Activated gamma-delta T cell treated with anti-CD3 and anti-CD28 coated beads, Interleukin-2, amount 50 U/mL, for 16 hours (primary cell): ENCODE measurements around the gene SRSF10.
"Not testable (repeated sequence)": the region's sequence is repeated elsewhere in the genome, so short reads cannot be mapped to it uniquely, and the experiment has no call there.

Source experiments
- DNase-seq: peaks from one replicate; pipeline ENCODE4 v3.0.0-alpha.2; 2020; ENCODE audit warnings: low read depth

SRSF10 gene

DNA sequence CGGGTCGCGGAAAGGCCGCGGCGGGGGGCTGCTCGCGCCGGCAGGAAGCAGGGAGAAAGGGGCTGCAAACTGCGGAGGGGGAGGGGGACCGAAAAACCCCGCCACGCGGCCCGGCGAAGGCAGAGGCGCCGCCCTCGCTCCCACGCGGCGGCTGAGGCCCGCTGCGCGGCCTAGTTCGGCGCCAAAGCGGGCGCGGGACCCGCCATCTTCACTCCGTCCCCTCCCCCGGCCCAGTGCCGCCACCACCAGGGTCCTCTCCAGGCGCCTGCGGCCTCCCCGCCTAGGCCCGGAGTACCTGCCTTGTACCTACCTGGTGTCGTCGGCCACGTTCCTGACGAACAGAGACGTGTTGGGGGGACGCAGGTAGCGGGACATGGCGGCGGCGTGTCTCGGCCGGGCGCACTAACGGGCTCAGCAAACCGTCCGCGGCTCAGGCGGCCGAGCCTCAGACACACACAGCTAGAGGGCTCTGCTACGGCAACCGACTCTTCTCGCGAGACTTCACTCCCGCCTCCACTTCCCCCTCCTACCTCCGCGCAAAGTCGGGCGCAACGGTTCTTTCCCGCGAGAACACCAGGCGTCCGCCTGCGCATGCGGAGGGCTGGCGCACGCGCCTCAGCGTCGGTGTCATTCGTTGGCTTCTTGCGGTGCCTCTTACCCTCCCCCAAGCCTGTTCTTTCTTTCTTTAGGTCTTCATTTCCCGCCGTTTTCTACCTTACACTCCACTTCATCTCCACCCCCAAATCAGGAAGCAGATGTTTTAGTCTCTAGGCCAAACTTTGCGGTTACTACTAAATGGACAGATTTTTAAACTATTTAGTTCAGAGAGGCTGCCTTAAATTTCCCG, at the start of gene SRSF10:
Gene SRSF10, minus strand, starts transcription at position 447 of the 847 bp plus-strand sequence. Its CDS starts 72 bp downstream, at position 375.
- peak; percentile 97 for DNase-seq

DNA sequence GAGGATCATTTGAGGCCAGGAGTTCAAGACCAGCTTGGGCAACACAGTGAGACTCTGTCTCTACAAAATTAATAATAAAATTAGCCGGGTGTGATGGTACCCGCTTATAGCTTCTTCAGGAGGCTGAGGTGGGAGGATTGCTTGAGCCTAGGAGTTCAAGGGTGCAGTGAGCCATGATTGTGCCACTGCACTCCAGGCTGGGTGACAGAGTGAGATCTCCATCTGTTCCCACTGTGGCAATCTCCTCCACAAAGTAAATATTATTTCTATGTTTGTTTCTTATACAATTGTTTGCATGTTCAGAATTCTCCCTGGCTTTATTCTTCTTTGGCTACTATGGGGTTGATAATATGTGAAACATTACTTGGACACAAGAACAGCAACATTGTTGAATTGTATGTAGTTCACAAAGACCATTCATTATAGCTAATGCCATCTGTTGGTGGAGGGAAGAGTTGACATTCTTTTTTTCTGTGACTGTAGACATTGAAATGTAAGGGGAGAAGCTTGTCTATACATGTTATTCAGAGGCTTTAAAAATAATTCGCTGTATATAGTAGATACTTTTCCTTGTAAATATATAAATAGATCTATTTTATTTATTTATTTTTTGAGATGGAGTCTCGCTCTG, 47.8 kb upstream of the SRSF10 start:
- no peak for DNase-seq

DNA sequence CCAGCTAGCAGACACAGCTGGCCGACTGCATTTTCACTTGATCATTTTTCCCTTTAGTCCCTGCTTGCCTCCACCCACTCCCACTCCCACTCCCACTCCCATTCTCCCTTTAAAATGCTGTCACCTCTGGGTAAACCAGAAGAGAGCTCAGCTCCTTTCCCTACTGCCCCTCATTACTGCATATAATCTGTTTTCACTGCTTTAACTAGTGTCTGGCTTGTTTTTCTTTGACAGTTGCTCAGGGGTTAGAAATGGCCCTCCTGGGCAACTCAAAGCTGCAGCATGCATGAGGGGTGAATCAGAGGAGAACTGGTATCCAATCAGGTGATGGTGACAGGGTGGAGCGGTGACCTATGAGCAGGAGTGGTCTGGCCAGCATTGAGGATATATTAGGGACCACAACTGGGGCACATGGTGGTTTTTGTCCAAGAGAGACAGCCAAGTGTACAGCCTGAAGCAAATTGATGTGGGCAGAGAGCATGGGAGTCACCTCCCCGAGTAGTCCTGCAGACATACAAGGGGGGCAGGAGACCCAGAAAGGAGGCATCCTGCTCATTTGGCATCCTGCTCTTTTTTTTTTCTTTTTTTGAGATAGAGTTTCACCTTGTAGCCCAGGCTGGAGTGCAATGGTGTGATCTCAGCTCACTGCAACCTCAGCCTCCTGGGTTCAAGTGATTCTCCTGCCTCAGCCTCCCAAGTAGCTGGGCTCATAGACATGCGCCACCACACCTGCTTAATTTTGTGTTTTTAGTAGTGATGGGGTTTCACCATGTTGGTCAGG, 42.6 kb upstream of the SRSF10 start:
- no peak for DNase-seq

DNA sequence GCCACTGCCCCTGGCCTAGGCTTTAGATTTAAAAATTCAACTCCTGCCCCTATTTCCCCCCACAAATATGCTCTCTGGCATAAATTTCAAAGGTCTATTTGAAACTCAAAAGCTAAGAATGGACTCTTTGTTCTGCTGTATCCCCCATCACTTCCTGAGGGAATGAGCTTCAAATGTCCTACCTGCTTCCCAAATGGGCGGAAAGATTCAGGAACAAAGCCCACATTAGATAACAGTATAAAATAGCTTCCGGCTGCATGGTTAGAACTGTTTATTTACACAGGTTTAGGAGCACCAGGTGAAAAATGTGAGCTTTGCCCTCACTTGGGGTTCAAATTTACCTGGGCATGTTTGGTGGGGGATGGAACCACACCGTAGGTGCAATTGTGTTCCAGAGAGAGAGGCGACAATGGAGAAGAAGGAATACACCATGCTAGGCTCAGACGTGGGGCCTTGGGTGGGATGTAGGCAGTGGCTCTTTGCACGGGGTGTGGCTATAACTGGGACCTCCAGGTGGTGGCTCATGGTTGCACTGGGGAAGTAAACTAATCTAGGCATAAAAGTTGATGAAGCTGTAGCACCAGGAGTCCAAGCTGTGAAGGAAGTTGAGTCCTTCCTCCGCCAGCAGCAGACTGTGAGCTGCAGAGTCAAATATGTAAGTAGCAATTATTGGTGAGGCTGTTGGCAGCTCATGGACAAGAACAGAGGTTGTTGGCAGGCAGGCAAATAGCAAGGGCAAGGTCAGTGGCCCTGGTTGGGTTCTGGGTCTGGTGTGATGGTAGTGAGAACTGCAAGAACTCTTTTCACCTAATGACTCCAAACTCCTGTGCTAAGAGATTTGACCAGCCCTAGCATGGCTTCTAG, 41.5 kb upstream of the SRSF10 start:
- DNase-seq, result no peak

DNA sequence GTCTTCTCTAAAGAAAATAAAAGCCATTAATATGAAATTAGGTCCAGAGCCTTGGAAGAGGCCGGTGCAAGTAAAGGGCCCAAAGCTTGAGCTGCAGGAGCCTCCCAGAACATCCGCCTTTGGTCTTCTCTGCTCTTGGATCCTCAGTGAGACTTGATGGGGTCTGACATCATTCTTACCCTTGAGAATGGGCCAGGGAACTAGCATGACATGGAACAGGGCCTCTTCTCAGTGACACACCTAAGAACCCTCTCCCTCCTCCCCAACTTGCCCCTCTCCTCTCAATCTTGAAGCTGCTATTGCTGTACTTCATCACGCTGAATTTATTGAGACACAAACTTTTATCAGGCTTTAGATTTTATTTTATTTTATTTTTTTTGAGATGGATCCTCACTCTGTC, 40.3 kb upstream of the SRSF10 start:
- DNase-seq, result no peak

DNA sequence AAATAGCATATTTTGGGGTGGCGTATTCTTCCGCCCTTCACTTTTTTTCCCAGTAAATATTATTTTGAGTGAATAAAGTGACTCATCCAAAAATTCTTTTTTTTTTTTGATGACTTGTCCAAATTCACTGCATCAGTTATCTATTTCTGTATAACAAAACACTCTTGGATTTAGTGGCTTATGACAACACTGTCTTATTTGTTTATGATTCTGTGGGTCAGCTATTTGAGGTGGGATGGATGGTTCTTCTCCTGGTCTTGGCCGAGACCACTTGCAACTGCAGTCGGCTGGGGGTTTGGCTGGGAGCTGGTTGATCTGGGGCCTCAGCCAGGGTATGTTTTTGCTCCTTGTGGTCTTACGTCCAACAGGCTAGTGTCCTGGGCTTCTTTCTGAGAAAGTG, 39.9 kb upstream of the SRSF10 start:
- DNase-seq, result no peak

DNA sequence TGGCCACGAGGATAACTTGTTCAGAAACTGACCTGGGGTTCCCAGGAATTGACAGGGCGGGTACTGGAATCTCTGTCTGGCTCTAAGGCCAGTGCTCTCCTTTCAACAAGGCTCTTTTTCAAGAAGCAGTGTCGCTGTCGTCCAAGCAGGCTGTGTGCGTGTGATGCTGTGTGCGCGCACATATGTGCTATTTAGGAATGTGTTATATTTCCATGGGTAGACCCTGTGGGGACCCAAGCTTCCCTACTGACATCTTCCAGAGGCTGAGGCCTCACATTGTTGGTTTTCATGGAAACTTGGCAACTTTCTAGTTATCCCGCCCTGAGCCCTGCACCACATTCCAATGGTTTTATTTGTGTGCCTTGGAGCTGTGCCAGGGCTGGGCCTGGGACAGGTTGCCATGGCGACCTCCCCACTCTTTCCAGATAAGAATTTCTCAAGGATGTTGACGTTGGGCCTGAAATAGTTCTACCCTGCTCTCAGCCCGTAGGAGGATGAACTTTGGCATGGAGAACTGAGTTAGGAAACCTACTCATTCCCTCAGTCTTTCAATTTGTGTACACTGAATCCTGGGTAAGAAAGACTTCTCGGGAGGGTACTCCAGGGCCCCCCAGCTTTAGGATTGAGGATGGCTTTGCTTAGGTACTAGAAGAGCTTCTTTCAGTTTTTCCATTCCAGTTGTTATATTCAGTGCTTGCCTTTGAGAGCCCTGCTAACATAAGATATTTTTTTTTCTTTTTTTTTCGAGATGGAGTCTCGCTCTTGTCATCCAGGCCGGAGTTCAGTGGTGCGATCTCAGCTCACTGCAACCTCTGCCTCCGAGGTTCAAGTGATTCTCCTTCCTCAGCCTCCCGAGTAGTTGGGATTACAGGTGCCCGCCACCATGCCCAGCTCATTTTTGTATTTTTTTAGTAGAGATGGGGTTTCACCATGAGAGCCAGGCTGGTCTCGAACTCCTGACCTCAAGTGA, 38.8 kb upstream of the SRSF10 start:
- DNase-seq, result no peak

DNA sequence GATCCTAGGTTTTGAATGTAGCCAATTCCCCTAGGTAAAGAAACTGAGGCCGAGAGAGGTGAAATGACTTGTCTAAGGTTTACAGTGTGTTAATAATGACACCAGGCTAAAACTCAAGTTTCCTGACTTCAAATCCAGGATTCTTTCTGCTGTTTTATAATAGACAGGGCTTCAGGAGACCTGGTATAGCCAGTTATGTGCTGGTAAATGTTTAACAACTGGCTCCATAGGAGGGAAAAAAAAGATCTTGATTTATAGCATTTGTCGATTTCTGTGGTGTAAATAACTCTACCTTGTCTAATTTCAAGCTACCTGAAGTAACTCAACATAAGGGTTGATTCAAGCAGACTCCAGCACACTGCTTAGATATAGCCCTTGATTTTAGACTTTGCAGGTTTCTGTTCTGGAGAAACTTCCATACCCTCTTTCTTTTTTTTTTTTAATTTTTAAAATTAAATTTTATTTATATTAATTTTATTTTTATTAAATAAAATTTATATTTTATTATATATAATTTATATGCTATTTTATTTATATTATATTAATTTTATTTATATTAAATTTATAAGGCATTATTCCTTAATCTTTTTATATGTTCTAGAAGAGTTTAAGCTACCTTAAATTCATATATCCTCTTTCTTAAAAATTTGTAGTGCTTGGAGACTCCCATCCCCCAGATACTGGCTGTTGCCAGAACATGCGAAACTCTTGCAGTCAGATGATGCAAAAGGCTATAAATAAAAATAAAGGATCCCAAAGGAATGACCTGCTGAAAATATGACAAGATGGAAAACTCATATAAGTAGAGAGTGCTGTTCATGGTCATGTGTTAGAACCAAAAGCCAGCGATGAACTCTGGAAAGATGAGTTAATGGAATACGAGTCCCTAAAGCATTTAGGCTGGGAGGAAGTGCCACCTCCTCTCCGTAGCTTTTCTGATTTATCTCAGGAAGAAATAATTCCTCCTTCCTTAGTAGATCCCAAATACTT, 35.4 kb upstream of the SRSF10 start:
- no peak for DNase-seq

DNA sequence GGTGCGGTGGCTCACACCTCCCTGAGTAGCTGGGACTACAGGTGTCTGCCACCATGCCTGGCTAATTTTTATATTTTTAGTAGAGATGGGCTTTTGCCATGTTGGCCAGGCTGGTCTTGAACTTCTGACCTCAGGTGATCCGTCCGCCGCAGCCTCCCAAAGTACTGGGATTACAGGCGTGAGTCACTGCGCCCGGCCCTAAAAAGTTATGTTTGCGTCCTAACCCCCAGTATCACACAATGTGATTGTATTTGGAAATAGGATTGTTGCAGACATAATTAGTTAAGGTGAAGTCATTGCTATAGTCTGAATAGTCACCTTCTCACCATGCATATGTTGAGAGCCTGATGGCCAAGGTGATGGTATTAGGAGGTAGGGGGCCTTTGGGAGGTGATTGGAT, 32.8 kb upstream of the SRSF10 start:
- DNase-seq, result not testable (repeated sequence)

DNA sequence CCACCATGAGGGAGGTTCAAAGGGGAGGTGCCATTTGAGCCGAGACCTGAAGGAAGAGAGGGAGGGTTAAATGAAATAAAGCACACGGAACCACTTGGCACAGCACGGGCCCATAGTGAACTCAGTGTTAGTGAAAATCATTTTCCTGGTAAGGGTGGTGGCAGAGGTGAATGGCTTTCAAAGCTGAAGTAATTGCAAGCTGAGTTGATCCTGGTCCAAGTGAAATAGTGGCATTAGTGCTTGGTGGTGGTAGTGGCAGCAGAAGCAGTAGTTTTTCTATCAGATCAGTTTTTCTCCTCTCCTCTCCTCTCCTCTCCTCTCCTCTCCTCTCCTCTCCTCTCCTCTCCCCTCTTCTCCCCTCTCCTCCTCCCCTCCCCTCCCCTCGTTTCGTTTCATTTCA, 30.5 kb upstream of the SRSF10 start:
- no peak for DNase-seq

DNA sequence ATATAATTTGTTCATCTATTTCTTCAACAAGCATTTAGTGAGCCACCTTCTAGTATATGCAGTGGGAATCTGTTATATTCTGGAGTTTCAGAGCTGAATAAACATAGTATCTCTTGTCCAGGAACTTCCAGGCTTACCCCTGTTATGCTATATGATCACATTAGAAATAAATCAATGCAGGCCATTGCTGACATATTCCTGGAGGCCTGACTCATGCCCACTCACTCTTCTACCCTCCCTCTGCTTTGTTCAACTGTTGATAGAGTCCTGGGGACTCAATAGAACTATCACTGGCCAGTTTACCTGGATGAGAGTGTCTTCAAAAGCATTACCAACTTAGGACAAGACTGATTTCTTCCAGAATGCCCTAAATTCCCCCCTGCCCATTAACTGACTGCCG, 29.3 kb upstream of the SRSF10 start:
- no peak for DNase-seq

DNA sequence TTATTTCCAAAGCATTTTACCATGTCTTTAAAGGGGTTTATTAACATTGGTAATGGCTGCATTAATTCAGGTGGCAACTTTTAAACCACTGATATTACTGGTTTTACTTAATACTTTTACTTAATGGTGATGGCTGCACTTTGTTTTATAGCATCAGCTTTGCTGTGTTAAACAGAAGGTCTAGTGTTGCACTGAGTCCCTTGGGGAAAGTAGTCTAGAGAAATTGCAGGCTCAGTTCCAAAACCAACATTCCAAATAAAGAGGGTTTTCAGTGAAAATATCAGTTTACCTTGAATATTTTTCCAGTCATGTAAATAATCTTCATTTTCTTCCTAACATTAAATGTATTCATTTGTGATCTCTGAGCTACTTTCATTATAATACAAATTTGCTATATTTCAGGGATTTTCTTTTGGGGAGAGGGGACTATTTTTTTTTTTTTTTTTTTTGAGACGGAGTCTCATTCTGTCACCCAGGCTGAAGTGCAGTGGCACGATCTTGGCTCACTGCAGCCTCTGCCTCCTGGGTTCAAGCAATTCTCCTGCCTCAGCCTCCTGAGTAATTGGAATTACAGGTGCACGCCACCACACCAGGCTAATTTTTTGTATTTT, 28.6 kb upstream of the SRSF10 start:
- not testable (repeated sequence) for DNase-seq

DNA sequence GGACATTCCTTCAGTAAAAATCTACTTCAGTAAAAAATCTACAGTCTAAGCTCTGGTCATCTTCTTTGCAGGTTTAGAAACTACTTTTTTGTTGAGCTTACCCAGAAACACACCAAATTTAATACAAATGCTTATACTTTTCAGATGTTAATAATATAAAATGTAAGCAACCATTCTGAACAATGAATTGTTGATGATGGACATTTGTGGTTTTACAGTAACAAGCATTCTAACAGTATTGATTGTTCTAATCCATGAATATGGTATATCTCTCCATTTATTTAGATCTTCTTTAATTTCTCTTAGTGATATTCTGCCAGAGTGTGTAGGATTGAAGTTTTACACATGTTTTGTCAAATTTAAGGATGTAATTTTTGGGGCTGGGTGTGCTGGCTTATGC, 27.0 kb upstream of the SRSF10 start:
- no peak for DNase-seq

DNA sequence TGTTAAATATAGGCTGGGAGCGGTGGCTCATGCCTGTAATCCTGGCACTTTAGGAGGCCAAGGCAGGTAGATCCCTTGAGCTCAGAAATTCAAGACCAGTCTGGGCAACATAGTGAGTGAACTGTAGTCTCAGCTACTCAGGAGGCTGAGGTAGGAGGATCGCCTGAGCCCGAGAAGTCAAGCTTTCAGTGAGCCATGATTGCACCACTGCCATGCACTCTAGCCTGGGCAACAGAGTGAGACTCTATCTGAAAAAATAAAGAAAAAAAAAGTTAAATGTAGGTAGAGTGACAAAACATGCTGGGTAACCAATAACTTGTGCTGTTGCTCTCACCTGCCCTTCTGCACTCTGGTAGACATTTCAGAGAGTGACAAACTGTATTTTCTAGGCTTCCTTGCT, 25.0 kb upstream of the SRSF10 start:
- no peak for DNase-seq

DNA sequence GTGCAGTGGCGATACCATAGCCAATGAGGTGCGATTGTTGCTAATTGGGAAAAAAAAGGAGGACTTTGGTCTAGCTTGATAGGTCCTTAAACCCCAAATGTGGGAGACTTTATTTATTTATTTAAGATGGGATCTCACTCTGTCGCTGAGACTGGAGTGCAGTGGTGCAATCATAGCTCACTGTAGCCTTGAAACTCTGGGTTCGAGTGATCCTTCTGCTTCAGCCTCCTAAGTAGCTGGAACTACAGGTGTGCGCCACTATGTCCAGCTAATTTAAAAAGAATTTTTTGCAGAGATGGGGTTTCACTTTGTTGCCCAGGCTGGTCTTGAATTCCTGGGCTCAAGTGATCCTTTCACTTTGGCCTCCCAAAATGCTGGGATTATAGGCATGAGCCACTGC, 24.0 kb upstream of the SRSF10 start:
- DNase-seq, result no peak

DNA sequence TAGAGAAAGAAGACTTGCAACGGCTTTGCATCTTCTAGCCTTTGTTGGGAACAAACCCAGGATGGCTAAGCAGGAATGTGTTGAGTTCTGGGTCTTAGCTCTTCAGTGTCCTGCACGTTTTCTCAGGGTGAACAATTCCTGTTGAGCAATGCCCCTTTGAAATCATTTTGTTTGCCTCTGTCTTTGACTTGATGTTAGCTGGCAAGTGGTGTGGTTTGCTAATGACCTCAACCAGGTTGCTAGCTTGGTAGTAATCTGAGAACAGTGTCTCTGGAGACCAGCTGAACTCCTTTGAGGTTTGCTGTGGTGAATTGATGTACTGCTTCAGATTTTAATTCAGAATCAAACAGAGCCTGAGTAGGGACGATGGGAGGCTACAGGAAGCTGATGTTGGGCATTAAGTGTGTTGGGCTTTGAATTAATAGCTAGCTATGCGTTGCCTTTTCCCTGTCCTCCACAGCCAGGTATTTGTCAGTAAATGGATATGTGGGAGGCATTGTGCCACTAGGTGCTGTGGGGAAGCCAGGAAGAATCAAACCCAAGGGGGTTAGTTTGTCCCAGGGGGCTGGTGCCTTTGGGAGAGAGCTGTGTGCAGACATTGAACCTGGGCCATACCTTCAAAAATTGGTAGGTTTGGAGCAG, 23.3 kb upstream of the SRSF10 start:
- no peak for DNase-seq

DNA sequence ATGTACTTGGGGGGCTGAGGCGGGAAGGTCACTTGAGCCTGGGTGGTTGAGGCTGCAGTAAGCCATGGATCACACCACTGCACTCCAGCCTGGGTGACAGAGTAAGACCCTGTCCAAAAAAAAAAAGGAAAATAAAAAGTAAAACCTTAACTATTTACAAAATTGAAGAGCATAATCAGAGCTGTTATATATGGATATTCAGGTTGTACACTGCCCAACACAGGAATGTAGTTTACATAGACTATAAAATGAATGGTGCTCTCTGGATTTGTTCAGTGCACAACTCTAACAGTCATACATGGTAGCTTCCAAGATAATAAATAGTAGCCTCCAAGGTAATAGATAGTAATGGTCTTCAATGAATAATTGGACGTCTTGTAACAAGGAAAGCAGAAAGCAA, 22.6 kb upstream of the SRSF10 start:
- DNase-seq, result no peak

DNA sequence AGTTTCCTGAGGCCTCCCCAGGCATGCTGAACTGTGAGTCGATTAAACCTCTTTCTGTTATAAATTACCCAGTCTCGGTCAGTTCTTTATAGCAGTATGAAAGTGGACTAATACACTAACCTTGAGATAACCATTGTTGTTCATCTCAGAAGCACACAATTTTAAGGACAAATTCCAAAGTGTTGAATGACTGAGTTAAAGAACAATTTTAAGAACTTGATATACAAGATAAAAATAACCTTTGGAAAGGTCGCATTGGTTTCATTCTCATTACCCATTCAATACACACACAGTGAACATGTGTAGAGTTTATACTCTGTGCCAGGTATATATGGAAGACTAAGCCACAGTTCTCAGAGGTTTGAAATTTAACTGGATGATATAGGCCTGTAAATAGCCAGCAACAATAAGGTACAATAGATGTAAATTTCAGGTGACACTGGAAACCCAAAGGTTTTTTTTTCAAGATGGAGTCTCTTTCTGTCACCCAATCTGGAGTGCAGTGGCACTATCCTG, 19.1 kb upstream of the SRSF10 start:
- no peak for DNase-seq
